Mucosa of gallbladder (tissue), 1 donor: Measurements from ENCODE around the gene BCL7A. TPM values are rescaled to one million over a fixed set of nuclear protein-coding genes. Genes with fewer than 3 reads are reported as not detected.
"Not testable (repeated sequence)": the region's sequence is repeated elsewhere in the genome, so short reads cannot be mapped to it uniquely, and the experiment has no call there.

Experiments
- DNase-seq: peaks from one replicate; pipeline ENCODE4 v3.0.0-alpha.2; 2020; ENCODE audit warnings: low spot score
- total RNA-seq: library from RNA; stranded (reverse); gene quantifications from one replicate; pipeline ENCODE4 v1.2.1, GENCODE V29; 2021
- donor health status: DM: no; HTN: no; CAD: no.

Gene BCL7A
- total RNA-seq, 1 donor from 2014 or later: 17.7 TPM

GRCh38 chr12:122054842-122055520, 33.3 kb downstream of the BCL7A start:
- DNase-seq: no peak

- not testable (repeated sequence) for DNase-seq
Measured at GRCh38 chr12:122056406-122056805, 34.7 kb downstream of the BCL7A start.

- DNase-seq: no peak
Measured at GRCh38 chr12:122057007-122057735, 35.5 kb downstream of the BCL7A start.

GRCh38 chr12:122057769-122058168, 36.1 kb downstream of the BCL7A start:
- DNase-seq: no peak

GRCh38 chr12:122058549-122059149, 37.0 kb downstream of the BCL7A start:
- DNase-seq: no peak

- DNase-seq: no peak
Measured at GRCh38 chr12:122059203-122059960, 37.7 kb downstream of the BCL7A start.

GRCh38 chr12:122060081-122060501, 38.4 kb downstream of the BCL7A start:
- DNase-seq: no peak

GRCh38 chr12:122061253-122061652, 39.6 kb downstream of the BCL7A start:
- no peak for DNase-seq

GRCh38 chr12:122062832-122063693, 41.4 kb downstream of the BCL7A start:
- peak; percentile 80 for DNase-seq

GRCh38 chr12:122063694-122064024, 42.0 kb downstream of the BCL7A start:
- no peak for DNase-seq

GRCh38 chr12:122064025-122064777, 42.5 kb downstream of the BCL7A start:
- peak; percentile 90 for DNase-seq

- no peak for DNase-seq
Measured at GRCh38 chr12:122064780-122065588, 43.3 kb downstream of the BCL7A start.

GRCh38 chr12:122067548-122067947, 45.9 kb downstream of the BCL7A start:
- DNase-seq: no peak

GRCh38 chr12:122067966-122068365, 46.3 kb downstream of the BCL7A start:
- DNase-seq: peak; percentile 58

GRCh38 chr12:122072031-122072970, 50.6 kb downstream of the BCL7A start:
- DNase-seq: peak; percentile 68

GRCh38 chr12:122073815-122074214, 52.1 kb downstream of the BCL7A start:
- no peak for DNase-seq

GRCh38 chr12:122076743-122077495, 55.2 kb downstream of the BCL7A start:
- DNase-seq: no peak
